HepG2 (cell line): ENCODE results near the gene POLRMT. TPM values are rescaled to one million over a fixed set of nuclear protein-coding genes. Genes with fewer than 3 reads are reported as not detected.
A peak's percentile ranks its signal among the peaks of the same experiment; 100 is the strongest.

ENCODE experiments used
- ATAC-seq: fragments of 200-7000 bp; cut with Tn5 transposase; 3 replicates; pipeline ENCODE4 v1.9.1; 2020; ENCODE audit warnings: mild to moderate bottlenecking, moderate library complexity
- BruUV-seq: library from RNA; stranded (reverse); fragments of 400-500 nt; replicated peaks from 2 replicates; lab custom pipeline; 2021; lab: Mats Ljungman, UMichigan
- CTCF ChIA-PET: fragments of 300-600 bp; formaldehyde crosslinking; extraction: SDS; loops from one replicate; lab custom pipeline; 2021; ENCODE audit warnings: low total read pairs, inconsistent platforms, low intra/inter-chr PET ratio; lab: Yijun Ruan, JAX
- POLR2A ChIA-PET: fragments of 350-600 bp; sonication (Branson Sonifier 250); formaldehyde crosslinking; loops from one replicate; lab custom pipeline; 2020; ENCODE audit warnings: antibody characterized with exemption, inconsistent platforms; lab: Yijun Ruan, JAX
- DNase-seq: peaks from one replicate; pipeline ENCODE4 v3.0.0-alpha.2; 2015; ENCODE audit warnings: low spot score
- FAIRE-seq: peaks from 3 replicates; lab custom pipeline; 2011; peaks lifted over from hg19 to GRCh38; lab: Jason Lieb, UNC
- H2AFZ ChIP-seq: one replicate; pipeline ENCODE4 v1.6.1; 2011; ENCODE audit warnings: low read length, inconsistent platforms
- H3K27ac ChIP-seq: fragments of 300-600 bp; 3 replicates; pipeline ENCODE4 v1.8.0; 2011; ENCODE audit warnings: mixed run types, mild to moderate bottlenecking, mixed read lengths, low read length, inconsistent platforms; ENCODE audit not compliant: insufficient read depth; ENCODE audit errors: extremely low read length
- H3K27me3 ChIP-seq, 2 experiments: fragments of 200-600 bp in 1 of 2; 2 replicates in 1 of 2; 3 replicates in 1 of 2; pipeline versions ENCODE4 v1.6.0 to v1.8.0; 2011; ENCODE audit warnings: low read length in 2 of 2, mild to moderate bottlenecking in 2 of 2, moderate library complexity in 2 of 2, inconsistent platforms in 1 of 2; ENCODE audit not compliant: insufficient read depth in 2 of 2, control insufficient read depth in 1 of 2
- H3K36me3 ChIP-seq, 2 experiments: fragments of 200-600 bp in 1 of 2; replicated peaks in 1 of 2; 2 replicates in 1 of 2; 3 replicates in 1 of 2; pipeline versions ENCODE4 v1.5.1 to v1.8.0; 2011; ENCODE audit warnings: low read length in 2 of 2, inconsistent platforms in 1 of 2; ENCODE audit not compliant: insufficient read depth in 2 of 2, control insufficient read depth in 1 of 2
- H3K4me1 ChIP-seq: 2 replicates; pipeline ENCODE4 v1.5.1; 2012; ENCODE audit warnings: low read length, inconsistent platforms; ENCODE audit not compliant: insufficient read depth
- H3K4me2 ChIP-seq: 2 replicates; pipeline ENCODE4 v1.6.0; 2011; ENCODE audit warnings: low read depth, low read length, inconsistent platforms
- H3K4me3 ChIP-seq, 3 experiments: fragments of 200-600 bp in 1 of 3; sonication (generic), shearing (Covaris generic) in 1 of 3; replicated peaks in 1 of 3; 2 replicates each; pipeline ENCODE4 v1.5.1; 2011 to 2016; ENCODE audit warnings: low read length in 3 of 3, inconsistent platforms in 2 of 3, low read depth in 2 of 3, mild to moderate bottlenecking in 2 of 3, control low read depth in 1 of 3, mixed read lengths in 1 of 3; ENCODE audit not compliant: insufficient read depth in 1 of 3
- H3K79me2 ChIP-seq: one replicate; pipeline ENCODE4 v1.6.1; 2011; ENCODE audit warnings: low read length, inconsistent platforms; ENCODE audit not compliant: insufficient read depth
- H3K9ac ChIP-seq: 2 replicates; pipeline ENCODE4 v1.6.0; 2011; ENCODE audit warnings: mild to moderate bottlenecking, low read depth, low read length, inconsistent platforms; ENCODE audit not compliant: insufficient read depth
- H3K9me3 ChIP-seq: 2 replicates; pipeline ENCODE4 v1.5.1; 2012; ENCODE audit warnings: mild to moderate bottlenecking, low read length
- H4K20me1 ChIP-seq: 2 replicates; pipeline ENCODE4 v1.6.0; 2011; ENCODE audit warnings: inconsistent platforms, mild to moderate bottlenecking, low read length, moderate library complexity; ENCODE audit not compliant: insufficient read depth
- BORCS8-MEF2B ChIP-seq: sonication (generic); formaldehyde crosslinking; IDR thresholded peaks from 2 replicates; pipeline ENCODE4 v1.8.0; 2022; ENCODE audit warnings: mild to moderate bottlenecking, missing genetic modification reagents
- CHCHD3 ChIP-seq: sonication (generic); formaldehyde crosslinking; IDR thresholded peaks from 2 replicates; pipeline ENCODE4 v1.8.0; 2022; ENCODE audit warnings: mild to moderate bottlenecking, missing genetic modification reagents, moderate library complexity
- FOXA1 ChIP-seq, 2 experiments: fragments of 450-650 bp in 1 of 2; sonication (generic) in 1 of 2; formaldehyde crosslinking in 1 of 2; IDR thresholded peaks; 2 replicates each; pipeline versions ENCODE4 v1.4.0 to v1.6.1; 2016 to 2020; ENCODE audit warnings: missing genetic modification reagents in 1 of 2
- NR2F1 ChIP-seq, 2 experiments: fragments of 450-650 bp in 1 of 2; formaldehyde crosslinking in 1 of 2; IDR thresholded peaks; 2 replicates each; pipeline versions ENCODE4 v1.5.0 to v1.6.1; 2016 to 2020; ENCODE audit warnings: mild to moderate bottlenecking in 1 of 2, missing compliant biosample characterization in 1 of 2, missing genetic modification reagents in 1 of 2, moderate library complexity in 1 of 2
- ZBTB38 ChIP-seq: sonication (generic); formaldehyde crosslinking; IDR thresholded peaks from 2 replicates; pipeline ENCODE4 v1.5.1; 2020; ENCODE audit warnings: mild to moderate bottlenecking, missing genetic modification reagents
- ZNF121 ChIP-seq: sonication (generic); formaldehyde crosslinking; IDR thresholded peaks from 2 replicates; pipeline ENCODE4 v1.5.0; 2020; ENCODE audit warnings: mild to moderate bottlenecking, missing genetic modification reagents
- WGBS: methylation state at CpG from one replicate; pipeline ENCODE4 v1.1.6; 2017; ENCODE audit warnings: low lambda C conversion rate; 5-methylcytosine and 5-hydroxymethylcytosine counted together
- in situ Hi-C: cut with HindIII; loops from 2 replicates; pipeline ENCODE4 v1.10.0; 2017; ENCODE audit warnings: low pct_unique_long_range_greater_than_20kb; ENCODE audit not compliant: extremely low pct_ligation_motif_present
- intact Hi-C: fragments of 100-400 bp; cut with micrococcal nuclease; formaldehyde crosslinking; loops from one replicate; pipeline ENCODE4 v1.10.0; 2022; ENCODE audit not compliant: unreplicated experiment
- polyA plus RNA-seq, 8 experiments: library from polyadenylated mRNA; depleted of rRNA in 3 of 8; stranded (reverse) in 7 of 8; unstranded in 1 of 8; fragments of >200 nt; fragmentation: Illumina TruSeq in 4 of 8; extraction: Trizol in 4 of 8; gene quantifications; 2 replicates each; pipeline versions ENCODE4 v1.2.1 to v1.2.3, GENCODE V29; 2011 to 2016; ENCODE audit warnings: low read depth in 4 of 8, missing spikeins in 1 of 8, mixed read lengths in 1 of 8; ENCODE audit not compliant: insufficient read depth in 1 of 8
- total RNA-seq, 5 experiments: library from RNA; depleted of rRNA; stranded (reverse); fragments of >200 nt; fragmentation: Illumina TruSeq; extraction: Trizol; gene quantifications; 2 replicates each; pipeline ENCODE4 v1.2.3, GENCODE V29; 2016; ENCODE audit warnings: low read depth in 1 of 5
- TF ChIP-seq, protein P1 (sequence below): sonication (generic); formaldehyde crosslinking; IDR thresholded peaks from 2 replicates; pipeline ENCODE4 v1.5.0; 2020; ENCODE audit warnings: mild to moderate bottlenecking, missing genetic modification reagents
- TF ChIP-seq, protein P2 (sequence below): sonication (generic); formaldehyde crosslinking; IDR thresholded peaks from 2 replicates; pipeline ENCODE4 v1.8.1; 2023; ENCODE audit warnings: mild to moderate bottlenecking, inconsistent platforms, moderate library complexity, missing genetic modification reagents, borderline replicate concordance
- TF ChIP-seq, protein P3 (sequence below): sonication (generic); formaldehyde crosslinking; IDR thresholded peaks from 2 replicates; pipeline ENCODE4 v1.4.0; 2020; ENCODE audit warnings: missing genetic modification reagents
- TF ChIP-seq, protein P4 (sequence below): sonication (generic); formaldehyde crosslinking; IDR thresholded peaks from 2 replicates; pipeline ENCODE4 v1.4.0; 2020; ENCODE audit warnings: missing genetic modification reagents, borderline replicate concordance

Gene POLRMT
- total and polyA plus RNA-seq, 2 of the 13 experiments (the other 11 are each of a cell fraction or from before 2014, with no cell fraction given): 78.0 to 101 TPM

DNA sequence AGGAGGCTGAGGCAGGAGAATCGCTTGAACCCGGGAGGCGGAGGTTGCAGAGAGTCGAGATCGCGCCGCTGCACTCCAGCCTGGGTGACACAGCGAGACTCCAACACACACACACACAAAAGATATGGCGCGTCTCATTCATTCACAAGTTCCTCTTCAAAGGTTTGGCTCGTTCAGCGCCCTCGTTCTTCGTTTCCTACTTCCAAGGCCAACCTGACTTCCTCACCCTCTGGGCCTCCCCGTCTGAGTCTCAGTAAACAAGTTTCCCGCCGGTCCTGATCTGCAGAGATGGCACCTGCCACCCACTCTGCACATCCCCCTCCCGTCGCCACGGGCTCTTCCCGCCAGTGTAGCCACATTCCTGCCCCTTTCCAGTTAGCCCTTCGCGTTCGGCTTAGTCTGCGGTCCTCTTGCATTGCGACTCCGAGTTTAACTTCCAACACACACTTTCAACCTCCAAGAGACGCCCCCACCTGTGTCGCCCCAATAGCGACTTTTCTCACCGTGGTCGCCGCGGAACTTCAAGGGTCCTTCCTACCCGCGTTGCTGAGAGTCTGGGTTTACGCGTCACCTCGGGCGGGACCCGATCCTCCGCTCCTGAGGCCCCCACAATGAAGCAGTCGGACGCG lies 62.3 kb downstream of the POLRMT start (continued):
- TF ChIP-seq, protein P1, sequence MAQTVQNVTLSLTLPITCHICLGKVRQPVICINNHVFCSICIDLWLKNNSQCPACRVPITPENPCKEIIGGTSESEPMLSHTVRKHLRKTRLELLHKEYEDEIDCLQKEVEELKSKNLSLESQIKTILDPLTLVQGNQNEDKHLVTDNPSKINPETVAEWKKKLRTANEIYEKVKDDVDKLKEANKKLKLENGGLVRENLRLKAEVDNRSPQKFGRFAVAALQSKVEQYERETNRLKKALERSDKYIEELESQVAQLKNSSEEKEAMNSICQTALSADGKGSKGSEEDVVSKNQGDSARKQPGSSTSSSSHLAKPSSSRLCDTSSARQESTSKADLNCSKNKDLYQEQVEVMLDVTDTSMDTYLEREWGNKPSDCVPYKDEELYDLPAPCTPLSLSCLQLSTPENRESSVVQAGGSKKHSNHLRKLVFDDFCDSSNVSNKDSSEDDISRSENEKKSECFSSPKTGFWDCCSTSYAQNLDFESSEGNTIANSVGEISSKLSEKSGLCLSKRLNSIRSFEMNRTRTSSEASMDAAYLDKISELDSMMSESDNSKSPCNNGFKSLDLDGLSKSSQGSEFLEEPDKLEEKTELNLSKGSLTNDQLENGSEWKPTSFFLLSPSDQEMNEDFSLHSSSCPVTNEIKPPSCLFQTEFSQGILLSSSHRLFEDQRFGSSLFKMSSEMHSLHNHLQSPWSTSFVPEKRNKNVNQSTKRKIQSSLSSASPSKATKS (CRISPR knock-in tag): no peak
- TF ChIP-seq ZNF121: no peak
- no peak for TF ChIP-seq FOXA1 (IDR thresholded peaks at IDR 0.05)
- TF ChIP-seq FOXA1 (CRISPR knock-in tag; IDR thresholded peaks at IDR 0.05): peak; percentile 80
- TF ChIP-seq BORCS8-MEF2B: peak; percentile 52; the same call in 1 of the 2 replicates

DNA sequence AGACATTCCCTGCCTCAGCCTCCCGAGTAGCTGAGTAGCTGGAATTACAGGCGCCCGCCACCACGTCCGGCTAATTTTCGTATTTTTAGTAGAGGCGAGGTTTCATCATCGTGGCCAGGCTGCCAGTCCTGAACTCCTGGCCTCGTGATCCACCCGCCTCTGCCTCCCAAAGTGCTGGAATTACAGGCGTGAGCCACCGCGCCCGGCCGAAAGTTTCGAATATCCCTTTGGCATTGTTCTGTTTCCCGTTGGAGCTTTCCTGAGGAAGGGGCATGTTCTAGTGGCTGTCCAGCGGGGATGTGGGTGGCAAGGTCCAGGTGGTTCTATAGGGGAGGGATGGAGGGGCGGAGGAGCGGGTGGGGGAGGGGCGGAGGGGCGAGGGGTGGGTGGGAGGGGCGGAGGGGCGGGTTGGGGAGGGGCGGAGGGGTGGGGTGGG lies 63.1 kb downstream of the POLRMT start:
- intact Hi-C loops: loop anchor here (2.0 kb wide), 1 partner anchor 19 kb away; no protein-coding TSS in a partner anchor
- peak overlapping the region; percentile 47; the same call in 1 of the 2 replicates for H3K4me2 ChIP-seq
- WGBS: 87% methylated on average over 22 of the region's 25 CpGs
- no peak for ATAC-seq
- no peak overlapping the region for H3K4me3 ChIP-seq
- no TSS peak for BruUV-seq
- POLR2A ChIA-PET: interaction anchor here (4.3 kb wide), 1 partner anchor 14 kb away, joined by 45 read pairs; no protein-coding TSS in a partner anchor
- no peak for FAIRE-seq
- no peak overlapping the region for H3K9ac ChIP-seq
- H3K27ac ChIP-seq: peak overlapping the region; percentile 43
- CTCF ChIA-PET: no interaction called here
- DNase-seq: no peak
- TF ChIP-seq, protein P2, sequence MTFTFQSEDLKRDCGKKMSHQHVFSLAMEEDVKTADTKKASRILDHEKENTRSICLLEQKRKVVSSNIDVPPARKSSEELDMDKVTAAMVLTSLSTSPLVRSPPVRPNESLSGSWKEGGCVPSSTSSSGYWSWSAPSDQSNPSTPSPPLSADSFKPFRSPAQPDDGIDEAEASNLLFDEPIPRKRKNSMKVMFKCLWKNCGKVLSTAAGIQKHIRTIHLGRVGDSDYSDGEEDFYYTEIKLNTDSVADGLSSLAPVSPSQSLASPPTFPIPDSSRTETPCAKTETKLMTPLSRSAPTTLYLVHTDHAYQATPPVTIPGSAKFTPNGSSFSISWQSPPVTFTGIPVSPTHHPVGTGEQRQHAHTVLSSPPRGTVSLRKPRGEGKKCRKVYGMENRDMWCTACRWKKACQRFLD (CRISPR knock-in tag): no peak
- TF ChIP-seq, protein P3, sequence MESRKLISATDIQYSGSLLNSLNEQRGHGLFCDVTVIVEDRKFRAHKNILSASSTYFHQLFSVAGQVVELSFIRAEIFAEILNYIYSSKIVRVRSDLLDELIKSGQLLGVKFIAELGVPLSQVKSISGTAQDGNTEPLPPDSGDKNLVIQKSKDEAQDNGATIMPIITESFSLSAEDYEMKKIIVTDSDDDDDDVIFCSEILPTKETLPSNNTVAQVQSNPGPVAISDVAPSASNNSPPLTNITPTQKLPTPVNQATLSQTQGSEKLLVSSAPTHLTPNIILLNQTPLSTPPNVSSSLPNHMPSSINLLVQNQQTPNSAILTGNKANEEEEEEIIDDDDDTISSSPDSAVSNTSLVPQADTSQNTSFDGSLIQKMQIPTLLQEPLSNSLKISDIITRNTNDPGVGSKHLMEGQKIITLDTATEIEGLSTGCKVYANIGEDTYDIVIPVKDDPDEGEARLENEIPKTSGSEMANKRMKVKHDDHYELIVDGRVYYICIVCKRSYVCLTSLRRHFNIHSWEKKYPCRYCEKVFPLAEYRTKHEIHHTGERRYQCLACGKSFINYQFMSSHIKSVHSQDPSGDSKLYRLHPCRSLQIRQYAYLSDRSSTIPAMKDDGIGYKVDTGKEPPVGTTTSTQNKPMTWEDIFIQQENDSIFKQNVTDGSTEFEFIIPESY (CRISPR knock-in tag): peak; percentile 52
- TF ChIP-seq, protein P4, sequence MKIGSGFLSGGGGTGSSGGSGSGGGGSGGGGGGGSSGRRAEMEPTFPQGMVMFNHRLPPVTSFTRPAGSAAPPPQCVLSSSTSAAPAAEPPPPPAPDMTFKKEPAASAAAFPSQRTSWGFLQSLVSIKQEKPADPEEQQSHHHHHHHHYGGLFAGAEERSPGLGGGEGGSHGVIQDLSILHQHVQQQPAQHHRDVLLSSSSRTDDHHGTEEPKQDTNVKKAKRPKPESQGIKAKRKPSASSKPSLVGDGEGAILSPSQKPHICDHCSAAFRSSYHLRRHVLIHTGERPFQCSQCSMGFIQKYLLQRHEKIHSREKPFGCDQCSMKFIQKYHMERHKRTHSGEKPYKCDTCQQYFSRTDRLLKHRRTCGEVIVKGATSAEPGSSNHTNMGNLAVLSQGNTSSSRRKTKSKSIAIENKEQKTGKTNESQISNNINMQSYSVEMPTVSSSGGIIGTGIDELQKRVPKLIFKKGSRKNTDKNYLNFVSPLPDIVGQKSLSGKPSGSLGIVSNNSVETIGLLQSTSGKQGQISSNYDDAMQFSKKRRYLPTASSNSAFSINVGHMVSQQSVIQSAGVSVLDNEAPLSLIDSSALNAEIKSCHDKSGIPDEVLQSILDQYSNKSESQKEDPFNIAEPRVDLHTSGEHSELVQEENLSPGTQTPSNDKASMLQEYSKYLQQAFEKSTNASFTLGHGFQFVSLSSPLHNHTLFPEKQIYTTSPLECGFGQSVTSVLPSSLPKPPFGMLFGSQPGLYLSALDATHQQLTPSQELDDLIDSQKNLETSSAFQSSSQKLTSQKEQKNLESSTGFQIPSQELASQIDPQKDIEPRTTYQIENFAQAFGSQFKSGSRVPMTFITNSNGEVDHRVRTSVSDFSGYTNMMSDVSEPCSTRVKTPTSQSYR (CRISPR knock-in tag): peak; percentile 68
- no peak for TF ChIP-seq CHCHD3 (CRISPR knock-in tag)
- no peak for TF ChIP-seq NR2F1 (CRISPR knock-in tag; IDR thresholded peaks at IDR 0.05)
- TF ChIP-seq ZBTB38 (CRISPR knock-in tag): peak; percentile 40; the same call in 1 of the 2 replicates
- no peak overlapping the region for H2AFZ ChIP-seq
- in situ Hi-C loops: no loop called here
- H3K4me1 ChIP-seq: peaks cover 27% of the 10 kb centered on the region
- peaks cover 23% of the 10 kb centered on the region for H4K20me1 ChIP-seq
- H3K27me3 ChIP-seq: no peaks in the 10 kb centered on the region; a peak in 1 of 5 replicates
- H3K9me3 ChIP-seq: no peaks in the 10 kb centered on the region
- no peaks in the 10 kb centered on the region; a peak in 1 of 5 replicates for H3K36me3 ChIP-seq
- H3K79me2 ChIP-seq: peaks cover 30% of the 10 kb centered on the region
